GM04503 (cell line): ENCODE results near the gene MYO19.
"Not testable (repeated sequence)": the region's sequence is repeated elsewhere in the genome, so short reads cannot be mapped to it uniquely, and the experiment has no call there.

ENCODE experiments used
- DNase-seq: peaks from one replicate; pipeline ENCODE4 v3.0.0-alpha.2; 2012; ENCODE audit warnings: low read depth

MYO19 gene

GRCh38 chr17:36461330-36462110 is 73.1 kb downstream of the MYO19 start:
- DNase-seq, result no peak

- no peak for DNase-seq
Observed at GRCh38 chr17:36460265-36460937, 74.3 kb downstream of the MYO19 start.

GRCh38 chr17:36459601-36460000 is 75.1 kb downstream of the MYO19 start:
- no peak for DNase-seq

- DNase-seq, result no peak
Observed at GRCh38 chr17:36459045-36459444, 75.6 kb downstream of the MYO19 start.

GRCh38 chr17:36457701-36458100 is 77.0 kb downstream of the MYO19 start:
- not testable (repeated sequence) for DNase-seq

GRCh38 chr17:36452888-36453287 is 81.8 kb downstream of the MYO19 start:
- not testable (repeated sequence) for DNase-seq

- not testable (repeated sequence) for DNase-seq
Observed at GRCh38 chr17:36449997-36450396, 84.7 kb downstream of the MYO19 start.
